GM21515 (cell line): Measurements from ENCODE around the gene RNF39.

ENCODE experiments used
- ATAC-seq: cut with Tn5 transposase; IDR thresholded peaks from one replicate; pipeline ENCODE4 v1.9.1; 2021; ENCODE audit not compliant: unreplicated experiment

RNF39 gene

GRCh38 chr6:30097902-30098768 is 22.6 kb upstream of the RNF39 start:
- ATAC-seq = no peak

GRCh38 chr6:30096829-30097228 is 21.3 kb upstream of the RNF39 start:
- no peak for ATAC-seq

- no peak for ATAC-seq
Observed at GRCh38 chr6:30093951-30094661, 18.5 kb upstream of the RNF39 start.

- ATAC-seq = no peak
Observed at GRCh38 chr6:30092852-30093543, 17.4 kb upstream of the RNF39 start.

- ATAC-seq = no peak
Observed at GRCh38 chr6:30091577-30092381, 16.2 kb upstream of the RNF39 start.

- no peak for ATAC-seq
Observed at GRCh38 chr6:30087876-30088275, 12.3 kb upstream of the RNF39 start.

- ATAC-seq = no peak
Observed at GRCh38 chr6:30077218-30077617, 1.6 kb upstream of the RNF39 start.

- ATAC-seq = no peak
Observed at GRCh38 chr6:30075790-30076732, 492 bp upstream of the RNF39 start.

- no peak for ATAC-seq
Observed at GRCh38 chr6:30074331-30075093, 1.1 kb downstream of the RNF39 start.

GRCh38 chr6:30073489-30074235 is 1.9 kb downstream of the RNF39 start:
- ATAC-seq = no peak

- ATAC-seq = no peak
Observed at GRCh38 chr6:30071858-30072257, 3.7 kb downstream of the RNF39 start.

GRCh38 chr6:30071081-30071818 is 4.3 kb downstream of the RNF39 start:
- ATAC-seq = no peak

GRCh38 chr6:30067460-30068139 is 8.0 kb downstream of the RNF39 start:
- no peak for ATAC-seq

- peak; percentile 93 for ATAC-seq
Observed at GRCh38 chr6:30066577-30067459, 8.8 kb downstream of the RNF39 start, which contains the start of gene PPP1R11. Gene PPP1R11, plus strand, starts transcription at chr6:30067198. Its CDS starts 213 bp downstream, at chr6:30067411.

GRCh38 chr6:30066082-30066481 is 9.5 kb downstream of the RNF39 start:
- no peak for ATAC-seq

- ATAC-seq = no peak
Observed at GRCh38 chr6:30063315-30063714, 12.3 kb downstream of the RNF39 start.
